Duodenal mucosa (tissue), 2 donors: ENCODE measurements around the gene APCDD1L.

Experiments used
- H3K27ac ChIP-seq: one replicate; pipeline ENCODE4 v1.7.0; 2013; ENCODE audit warnings: low read depth, low read length
- H3K27me3 ChIP-seq, 2 donors: one replicate each; pipeline ENCODE4 v1.7.0; 2013; ENCODE audit warnings: low read length in 2 of 2, control low read depth in 1 of 2; ENCODE audit not compliant: insufficient read depth in 2 of 2, control insufficient read depth in 1 of 2
- H3K36me3 ChIP-seq, 2 donors: one replicate each; pipeline ENCODE4 v1.7.0; 2013; ENCODE audit warnings: low read length in 2 of 2, control low read depth in 1 of 2; ENCODE audit not compliant: insufficient read depth in 2 of 2, control insufficient read depth in 1 of 2
- H3K4me1 ChIP-seq, 2 donors: one replicate each; pipeline ENCODE4 v1.7.0; 2013; ENCODE audit warnings: low read length in 2 of 2, control low read depth in 1 of 2; ENCODE audit not compliant: insufficient read depth in 2 of 2, control insufficient read depth in 1 of 2
- H3K4me3 ChIP-seq, 2 donors: one replicate each; pipeline ENCODE4 v1.7.0; 2013; ENCODE audit warnings: low read length in 2 of 2, low read depth in 1 of 2
- H3K9ac ChIP-seq, 2 donors: one replicate each; pipeline ENCODE4 v1.7.0; 2013; ENCODE audit warnings: low read length in 2 of 2, low read depth in 1 of 2
- H3K9me3 ChIP-seq, 2 donors: one replicate each; pipeline ENCODE4 v1.7.0; 2013; ENCODE audit warnings: low read length in 2 of 2, control low read depth in 1 of 2; ENCODE audit not compliant: control insufficient read depth in 1 of 2

Gene APCDD1L

DNA sequence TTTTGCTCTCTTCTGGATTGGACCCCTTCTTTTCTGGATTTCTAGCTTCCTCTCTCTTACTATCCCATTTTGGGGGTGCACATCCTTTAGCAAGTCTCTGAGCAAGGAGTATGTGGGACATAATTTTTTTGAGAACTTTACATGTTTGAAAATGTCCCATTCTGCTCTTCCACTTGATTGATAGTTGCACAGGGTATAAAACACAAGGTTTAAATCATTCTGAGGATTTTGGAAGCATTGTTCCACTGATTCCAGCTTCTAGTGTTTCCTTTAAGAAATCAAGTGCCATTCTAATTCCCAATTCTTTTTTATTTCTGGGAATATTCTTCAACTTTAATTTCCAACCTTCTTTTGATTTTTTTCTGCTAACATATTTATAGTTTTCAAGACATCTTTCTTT lies 60.7 kb downstream of the APCDD1L start:
- no peaks in the 10 kb centered on the region for H3K4me1 ChIP-seq
- no peak overlapping the region for H3K9ac ChIP-seq
- no peak overlapping the region for H3K4me3 ChIP-seq
- no peaks in the 10 kb centered on the region for H3K9me3 ChIP-seq
- no peak overlapping the region for H3K27ac ChIP-seq
- peaks cover 0 to 3% of the 10 kb centered on the region in 2 donors for H3K36me3 ChIP-seq
- no peaks in the 10 kb centered on the region for H3K27me3 ChIP-seq

DNA sequence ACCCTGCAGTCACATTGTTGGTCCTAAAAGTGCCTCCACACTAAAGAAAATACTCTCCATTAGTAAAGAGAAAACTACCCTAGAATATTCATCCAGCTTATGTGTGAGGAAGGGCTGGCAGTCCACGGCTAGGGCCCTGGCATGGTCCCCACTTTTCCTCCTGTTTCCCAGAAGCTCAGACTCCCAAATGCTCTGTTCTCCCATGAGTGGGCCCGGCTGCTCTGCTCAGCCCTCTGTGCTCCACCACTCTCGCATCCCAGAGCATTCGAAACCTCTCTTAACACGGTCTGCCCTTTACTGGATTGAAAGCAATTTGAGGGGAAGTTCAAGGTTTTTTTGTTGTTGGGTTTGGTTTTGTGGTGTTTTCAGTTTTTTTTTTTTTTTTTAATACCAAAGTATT lies 61.8 kb downstream of the APCDD1L start:
- Histone ChIP-seq H3K4me1 (no peaks in the 10 kb centered on the region), H3K4me3 (no peak overlapping the region), H3K27me3 (no peaks in the 10 kb centered on the region), H3K27ac (no peak overlapping the region), H3K9ac (no peak overlapping the region), H3K36me3 (peaks cover under 1 to 3% of the 10 kb centered on the region in 2 donors), H3K9me3 (no peaks in the 10 kb centered on the region)

DNA sequence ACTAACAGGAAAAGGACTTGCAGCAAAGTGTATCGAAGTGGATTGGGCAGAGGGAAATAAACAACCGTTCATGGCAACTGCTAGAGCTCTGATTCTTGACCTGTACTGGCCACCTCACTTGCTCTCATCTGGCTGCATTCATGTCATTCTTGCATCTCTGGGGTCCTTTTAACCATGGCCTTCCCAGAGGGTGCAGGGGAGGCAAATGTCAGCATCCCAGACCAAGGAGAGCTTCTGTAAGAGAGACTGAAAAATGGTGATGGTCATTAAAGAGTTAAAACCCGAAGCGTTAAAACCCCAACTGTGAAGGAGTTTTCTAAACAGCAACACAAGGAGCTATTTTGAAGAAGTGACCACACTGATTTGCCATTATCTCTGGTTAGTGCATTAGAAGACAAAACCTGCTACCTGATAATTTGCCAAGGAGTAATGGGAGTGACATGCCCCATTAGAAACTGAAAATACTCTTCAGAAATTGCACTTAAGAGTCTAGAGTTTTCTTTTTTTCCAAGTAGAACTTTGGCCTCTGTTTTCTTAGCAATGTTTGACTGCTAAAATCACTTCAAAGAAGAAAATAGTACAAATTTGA lies 62.4 kb downstream of the APCDD1L start:
- Histone ChIP-seq H3K9ac (no peak overlapping the region), H3K27me3 (no peaks in the 10 kb centered on the region), H3K4me1 (no peaks in the 10 kb centered on the region), H3K36me3 (peaks cover 3 to 6% of the 10 kb centered on the region in 2 donors), H3K4me3 (no peak overlapping the region), H3K9me3 (no peaks in the 10 kb centered on the region), H3K27ac (no peak overlapping the region)

DNA sequence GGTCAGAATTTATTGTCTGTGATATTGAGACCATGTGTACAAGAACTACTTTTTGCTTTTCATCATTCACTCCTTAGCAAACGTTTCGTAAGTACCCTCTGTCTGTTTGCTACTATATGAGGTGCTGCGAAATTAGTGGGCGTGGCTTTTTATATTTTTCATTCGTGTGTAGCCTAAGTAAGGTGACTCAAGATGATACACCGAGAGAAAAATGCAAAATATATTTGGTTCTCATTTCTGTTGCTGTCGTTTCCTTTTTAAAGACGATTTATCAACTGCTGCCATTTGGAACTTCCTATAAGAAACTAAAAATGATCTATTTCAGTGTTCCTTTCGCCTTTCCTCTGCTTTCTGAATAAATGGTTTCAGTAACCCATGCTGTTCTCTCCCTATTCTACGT lies 64.9 kb downstream of the APCDD1L start:
- Histone ChIP-seq H3K4me3 (no peak overlapping the region), H3K27me3 (no peaks in the 10 kb centered on the region), H3K4me1 (no peaks in the 10 kb centered on the region), H3K9me3 (no peaks in the 10 kb centered on the region), H3K9ac (no peak overlapping the region), H3K36me3 (peaks cover 3 to 20% of the 10 kb centered on the region in 2 donors), H3K27ac (no peak overlapping the region)

DNA sequence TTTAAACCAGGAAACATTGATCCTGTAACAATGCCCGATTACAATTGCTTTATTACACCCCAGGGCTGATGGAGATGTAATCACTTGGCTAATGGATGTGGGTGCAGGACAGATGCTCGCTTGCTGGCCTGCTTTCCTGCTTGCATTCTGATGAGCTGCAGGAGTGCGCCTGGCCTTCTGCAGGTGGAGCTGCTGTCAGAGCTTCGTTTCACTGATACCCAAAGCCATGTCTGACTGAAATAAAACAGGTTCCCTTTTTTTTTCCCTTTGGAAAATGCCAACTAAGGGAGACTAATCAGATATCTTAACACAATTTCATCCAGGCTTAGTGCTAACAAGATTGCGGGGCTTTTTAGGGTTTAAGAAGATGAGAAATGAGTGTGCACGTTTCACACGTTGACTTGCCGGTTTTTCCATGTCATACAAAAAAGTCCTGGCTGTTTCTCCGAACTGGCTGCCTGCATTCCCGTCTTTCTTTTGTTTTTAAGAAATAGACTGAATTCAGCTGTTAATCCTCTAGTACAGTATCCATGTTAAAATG lies 65.4 kb downstream of the APCDD1L start:
- H3K9ac ChIP-seq, result no peak overlapping the region
- no peak overlapping the region for H3K4me3 ChIP-seq
- H3K27me3 ChIP-seq, result no peaks in the 10 kb centered on the region
- peaks cover 5 to 24% of the 10 kb centered on the region in 2 donors for H3K36me3 ChIP-seq
- no peaks in the 10 kb centered on the region for H3K9me3 ChIP-seq
- H3K4me1 ChIP-seq, result no peaks in the 10 kb centered on the region
- H3K27ac ChIP-seq, result no peak overlapping the region

DNA sequence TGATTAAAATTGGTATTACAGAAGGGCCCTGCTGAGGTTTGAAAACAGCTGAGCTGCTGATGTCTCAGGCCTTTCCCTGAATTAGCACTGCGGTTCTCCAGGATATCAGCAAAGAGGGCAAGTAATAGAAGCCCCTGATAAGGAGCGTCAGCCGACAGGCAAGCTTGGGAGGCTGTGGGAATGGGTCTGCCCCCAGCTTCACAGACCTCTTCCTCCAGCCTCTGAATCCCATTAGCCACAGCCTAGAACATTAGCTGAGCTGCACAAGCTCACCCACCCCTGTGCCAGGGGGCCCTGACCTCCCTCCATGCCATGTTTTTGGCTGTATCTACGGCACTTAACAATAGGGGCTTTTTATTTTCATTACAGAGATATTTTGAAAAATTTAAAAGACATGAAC lies 66.2 kb downstream of the APCDD1L start:
- Histone ChIP-seq H3K4me1 (no peaks in the 10 kb centered on the region), H3K27me3 (no peaks in the 10 kb centered on the region), H3K4me3 (no peak overlapping the region), H3K36me3 (peaks cover 13 to 32% of the 10 kb centered on the region in 2 donors), H3K9ac (no peak overlapping the region), H3K27ac (no peak overlapping the region), H3K9me3 (no peaks in the 10 kb centered on the region)

DNA sequence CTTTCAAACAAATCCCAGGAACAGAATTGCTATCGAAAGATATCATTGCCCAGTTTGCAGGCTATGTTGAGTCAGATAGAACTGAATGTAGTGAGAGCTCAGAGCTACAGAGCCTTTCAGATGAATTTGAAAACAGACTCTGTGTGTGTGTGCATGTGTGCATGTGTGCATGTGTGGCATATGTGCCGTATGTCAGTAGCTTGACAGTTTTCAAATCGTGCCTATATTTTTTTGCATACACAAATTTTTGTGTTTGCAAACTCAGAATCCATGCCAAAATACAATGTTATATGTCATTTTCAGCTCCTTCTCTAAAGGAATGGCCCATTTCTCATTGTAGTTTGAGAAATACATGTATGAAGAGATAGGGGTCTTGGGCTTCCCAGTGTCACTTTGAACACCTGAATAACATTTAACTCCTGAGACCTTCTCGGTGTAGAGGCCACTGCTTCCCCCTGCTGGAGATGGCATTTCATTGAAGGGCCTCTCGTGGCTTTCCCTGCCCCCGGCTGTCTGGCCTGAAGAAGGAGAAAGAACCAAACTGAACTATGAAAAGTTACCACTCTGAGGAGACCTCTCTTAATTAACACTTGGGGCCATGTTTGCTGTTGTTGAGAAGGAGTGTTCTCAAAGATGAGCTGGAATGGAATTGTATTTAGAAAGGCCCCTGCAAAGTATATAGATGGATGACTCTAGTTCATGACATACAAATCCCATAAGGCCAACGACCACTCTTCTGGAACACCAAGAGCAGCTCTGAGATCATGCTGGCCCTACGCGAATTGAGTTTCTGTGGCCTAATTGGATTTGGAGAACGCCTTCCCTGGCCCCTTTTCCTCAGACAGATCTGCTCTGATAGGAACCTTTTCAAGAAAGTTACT lies 67.4 kb downstream of the APCDD1L start:
- Histone ChIP-seq H3K9ac (no peak overlapping the region), H3K4me1 (no peaks in the 10 kb centered on the region), H3K27me3 (no peaks in the 10 kb centered on the region), H3K27ac (no peak overlapping the region), H3K9me3 (no peaks in the 10 kb centered on the region), H3K36me3 (peaks cover 16 to 38% of the 10 kb centered on the region in 2 donors), H3K4me3 (no peak overlapping the region)

DNA sequence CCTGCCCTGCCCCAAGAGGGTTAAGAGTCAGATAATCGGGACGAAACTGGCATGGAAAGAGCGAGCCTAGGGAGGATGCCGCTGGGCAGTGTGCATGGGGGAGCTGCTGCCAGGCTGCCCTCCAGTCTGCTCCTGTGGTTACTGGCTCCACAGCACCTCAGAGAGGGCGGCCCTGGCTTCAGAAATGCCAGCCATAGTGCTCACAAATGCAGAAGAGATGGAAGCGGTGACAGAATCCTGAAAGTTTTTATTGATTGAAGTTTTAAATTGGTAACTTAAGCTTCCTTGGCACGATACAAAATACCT lies 68.3 kb downstream of the APCDD1L start:
- H3K9ac ChIP-seq, result no peak overlapping the region
- H3K9me3 ChIP-seq, result no peaks in the 10 kb centered on the region
- H3K36me3 ChIP-seq, result peaks cover 19 to 39% of the 10 kb centered on the region in 2 donors
- no peak overlapping the region for H3K4me3 ChIP-seq
- no peaks in the 10 kb centered on the region for H3K27me3 ChIP-seq
- H3K27ac ChIP-seq, result no peak overlapping the region
- no peaks in the 10 kb centered on the region for H3K4me1 ChIP-seq

DNA sequence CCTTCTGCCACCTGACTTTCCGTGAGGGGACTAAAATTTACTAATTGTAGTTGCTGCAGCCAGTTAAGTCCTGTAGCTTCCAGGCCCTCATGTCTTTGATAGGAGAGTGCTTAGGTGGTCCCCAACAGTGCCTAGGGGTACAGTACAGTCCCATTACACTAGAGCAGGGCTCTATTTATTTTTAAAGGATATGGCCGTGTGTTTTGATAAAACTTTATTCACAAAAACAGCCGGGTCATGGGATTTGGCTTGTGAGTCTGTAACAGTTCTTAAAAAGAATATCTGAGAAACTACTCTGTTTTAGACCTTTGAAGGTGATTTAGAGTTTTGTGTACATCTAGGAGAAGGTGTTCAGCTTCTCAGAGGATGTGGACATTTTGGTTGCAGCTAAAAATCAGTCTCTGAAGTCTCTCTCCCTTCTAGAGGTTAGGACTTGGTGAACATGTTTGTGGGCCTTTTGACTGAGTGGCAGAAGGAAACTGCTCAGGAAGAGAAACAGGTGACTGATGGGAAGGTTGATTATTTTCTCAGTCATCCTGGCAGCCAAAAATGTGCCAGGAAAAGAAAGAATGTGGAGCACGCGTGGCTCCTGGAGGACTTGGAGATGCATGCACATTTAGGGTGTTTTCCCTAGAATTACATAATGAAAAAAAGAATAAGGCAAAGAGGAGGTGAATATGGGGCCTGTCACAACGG lies 68.8 kb downstream of the APCDD1L start:
- H3K4me3 ChIP-seq, result no peak overlapping the region
- no peaks in the 10 kb centered on the region for H3K27me3 ChIP-seq
- H3K9ac ChIP-seq, result no peak overlapping the region
- peaks cover 19 to 42% of the 10 kb centered on the region in 2 donors for H3K36me3 ChIP-seq
- H3K9me3 ChIP-seq, result no peaks in the 10 kb centered on the region
- H3K27ac ChIP-seq, result no peak overlapping the region
- no peaks in the 10 kb centered on the region for H3K4me1 ChIP-seq

DNA sequence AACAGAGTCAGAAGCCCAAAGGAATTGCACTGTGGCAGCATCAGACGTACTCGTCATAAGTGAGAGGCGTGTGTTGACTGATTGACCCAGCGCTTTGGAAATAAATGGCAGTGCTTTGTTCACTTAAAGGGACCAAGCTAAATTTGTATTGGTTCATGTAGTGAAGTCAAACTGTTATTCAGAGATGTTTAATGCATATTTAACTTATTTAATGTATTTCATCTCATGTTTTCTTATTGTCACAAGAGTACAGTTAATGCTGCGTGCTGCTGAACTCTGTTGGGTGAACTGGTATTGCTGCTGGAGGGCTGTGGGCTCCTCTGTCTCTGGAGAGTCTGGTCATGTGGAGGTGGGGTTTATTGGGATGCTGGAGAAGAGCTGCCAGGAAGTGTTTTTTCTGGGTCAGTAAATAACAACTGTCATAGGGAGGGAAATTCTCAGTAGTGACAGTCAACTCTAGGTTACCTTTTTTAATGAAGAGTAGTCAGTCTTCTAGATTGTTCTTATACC lies 70.4 kb downstream of the APCDD1L start:
- H3K9ac ChIP-seq, result no peak overlapping the region
- H3K27me3 ChIP-seq, result no peaks in the 10 kb centered on the region
- no peaks in the 10 kb centered on the region for H3K4me1 ChIP-seq
- H3K9me3 ChIP-seq, result no peaks in the 10 kb centered on the region
- no peak overlapping the region for H3K27ac ChIP-seq
- H3K36me3 ChIP-seq, result peaks cover 22 to 55% of the 10 kb centered on the region in 2 donors
- no peak overlapping the region for H3K4me3 ChIP-seq
